Measurements from ENCODE around the gene ATP6V0D1. TPM values are rescaled to one million over a fixed set of nuclear protein-coding genes. Genes with fewer than 3 reads are reported as not detected.

ATP6V0D1 gene
- total RNA-seq, 1 experiment from 2014 or later = 43.0 TPM

- Histone ChIP-seq H3K9me3 (ENCODE audit: control insufficient read depth, low read depth, low read length) (no peaks in the 10 kb centered on the region), H2BK15ac (ENCODE audit: low read depth, low read length) (no peak overlapping the region), H3K18ac (ENCODE audit: insufficient read length, low read depth, low read length) (no peak overlapping the region), H2AK5ac (ENCODE audit: insufficient read length, low read length) (no peak overlapping the region), H3K79me1 (ENCODE audit: insufficient read depth, low read depth, low read length, poor library complexity, severe bottlenecking) (no peaks in the 10 kb centered on the region), H2BK120ac (ENCODE audit: low read depth, low read length, poor library complexity, severe bottlenecking) (no peak overlapping the region), H2BK20ac (ENCODE audit: low read depth, low read length, poor library complexity, severe bottlenecking) (no peak overlapping the region), H4K20me1 (ENCODE audit: control insufficient read depth, insufficient read depth, insufficient read length) (no peaks in the 10 kb centered on the region), H3K4ac (ENCODE audit: low read depth, low read length) (no peak overlapping the region), H3K4me2 (ENCODE audit: insufficient read depth, insufficient read length, low read length) (no peak overlapping the region), H3K27ac (ENCODE audit: insufficient read length, low read depth, low read length) (no peak overlapping the region), H3K56ac (ENCODE audit: insufficient read length, low read depth, low read length) (no peak overlapping the region), H2BK5ac (ENCODE audit: insufficient read length, low read length) (no peak overlapping the region), H4K91ac (ENCODE audit: insufficient read length, low read depth, low read length) (no peak overlapping the region), H3K23me2 (ENCODE audit: insufficient read length, low read depth, low read length, poor library complexity, severe bottlenecking) (no peaks in the 10 kb centered on the region), H3K27me3 (ENCODE audit: insufficient read depth, low read length) (no peaks in the 10 kb centered on the region; the same call in 1 of the 2 replicates), H3K9ac (ENCODE audit: extremely low read depth, insufficient read length, low read length) (no peak overlapping the region), H2BK12ac (ENCODE audit: insufficient read length, low read depth, low read length) (no peak overlapping the region), H3K14ac (ENCODE audit: insufficient read depth, low read length) (no peak overlapping the region), H4K5ac (ENCODE audit: insufficient read length, low read depth, low read length) (no peak overlapping the region), H3K79me2 (ENCODE audit: insufficient read depth, low read length) (no peaks in the 10 kb centered on the region), H3K23ac (ENCODE audit: insufficient read length, low read depth, low read length) (no peak overlapping the region), H4K8ac (replicated peaks; ENCODE audit: insufficient read length, low read depth, low read length) (no peak overlapping the region), H2AFZ (ENCODE audit: low read length) (no peak overlapping the region), H3T11ph (ENCODE audit: low read length) (no peak overlapping the region), H3K4me1 (ENCODE audit: insufficient read depth, low read length) (no peaks in the 10 kb centered on the region)
- no CpG with 5 or more reads among the region's 11 CpGs for WGBS (ENCODE audit: extremely low coverage, insufficient read length, low lambda C conversion rate)
- peaks cover 2 to 5% of the 10 kb centered on the region in 2 experiments; a peak in 2 of 4 replicates for H3K4me1 Mint-ChIP-seq
- peaks cover 3 to 4% of the 10 kb centered on the region in 2 experiments; a peak in 4 of 5 replicates for H3K9me3 Mint-ChIP-seq
- H3K4me3 Mint-ChIP-seq = no peak overlapping the region
- H3K27me3 Mint-ChIP-seq (ENCODE audit: low read depth) = peaks cover 67% of the 10 kb centered on the region
- no peak for DNase-seq
- TF ChIP-seq, protein P1, sequence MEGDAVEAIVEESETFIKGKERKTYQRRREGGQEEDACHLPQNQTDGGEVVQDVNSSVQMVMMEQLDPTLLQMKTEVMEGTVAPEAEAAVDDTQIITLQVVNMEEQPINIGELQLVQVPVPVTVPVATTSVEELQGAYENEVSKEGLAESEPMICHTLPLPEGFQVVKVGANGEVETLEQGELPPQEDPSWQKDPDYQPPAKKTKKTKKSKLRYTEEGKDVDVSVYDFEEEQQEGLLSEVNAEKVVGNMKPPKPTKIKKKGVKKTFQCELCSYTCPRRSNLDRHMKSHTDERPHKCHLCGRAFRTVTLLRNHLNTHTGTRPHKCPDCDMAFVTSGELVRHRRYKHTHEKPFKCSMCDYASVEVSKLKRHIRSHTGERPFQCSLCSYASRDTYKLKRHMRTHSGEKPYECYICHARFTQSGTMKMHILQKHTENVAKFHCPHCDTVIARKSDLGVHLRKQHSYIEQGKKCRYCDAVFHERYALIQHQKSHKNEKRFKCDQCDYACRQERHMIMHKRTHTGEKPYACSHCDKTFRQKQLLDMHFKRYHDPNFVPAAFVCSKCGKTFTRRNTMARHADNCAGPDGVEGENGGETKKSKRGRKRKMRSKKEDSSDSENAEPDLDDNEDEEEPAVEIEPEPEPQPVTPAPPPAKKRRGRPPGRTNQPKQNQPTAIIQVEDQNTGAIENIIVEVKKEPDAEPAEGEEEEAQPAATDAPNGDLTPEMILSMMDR (conservative IDR thresholded peaks at IDR 0.05) = no peak
- H3K27ac Mint-ChIP-seq = no peak overlapping the region
- H3K36me3 Mint-ChIP-seq (ENCODE audit: insufficient read depth in 1 of 3, low read depth in 3 of 3) = no peaks in the 10 kb centered on the region
These were observed 36.9 kb upstream of the ATP6V0D1 start for GRCh38 chr16:67517661-67518423.

Data from H9 (cell line).